A673 (cell line): ENCODE data around the gene ZEB2. TPM values are rescaled to one million over a fixed set of nuclear protein-coding genes. Genes with fewer than 3 reads are reported as not detected.

Experiments used
- BruUV-seq: library from RNA; stranded (reverse); fragments of 400-500 nt; replicated peaks from 2 replicates; lab custom pipeline; 2021; lab: Mats Ljungman, UMichigan
- CTCF ChIA-PET: fragments of 300-600 bp; sonication (Branson Sonifier 250); formaldehyde crosslinking; loops from one replicate; lab custom pipeline; 2022; ENCODE audit warnings: antibody characterized with exemption; lab: Charles Lee
- POLR2A ChIA-PET: fragments of 300-600 bp; sonication (Branson Sonifier 250); formaldehyde crosslinking; loops from one replicate; lab custom pipeline; 2022; ENCODE audit warnings: antibody characterized with exemption; ENCODE audit not compliant: low non-redundant PET; lab: Charles Lee
- DNase-seq: peaks from one replicate; pipeline ENCODE4 v3.0.0-alpha.2; 2015; ENCODE audit warnings: low spot score
- H3K27ac ChIP-seq: fragments of 200-600 bp; sonication (generic); 2 replicates; pipeline ENCODE4 v1.5.1; 2016; ENCODE audit warnings: mixed run types, low read depth, mild to moderate bottlenecking, mixed read lengths, antibody characterized with exemption, low read length; ENCODE audit not compliant: poor library complexity, severe bottlenecking
- H3K27me3 ChIP-seq: fragments of 200-600 bp; sonication (generic); replicated peaks from 2 replicates; pipeline ENCODE4 v1.6.1; 2017; ENCODE audit warnings: mixed run types, low read depth, mild to moderate bottlenecking, mixed read lengths, antibody characterized with exemption, low read length; ENCODE audit not compliant: insufficient read depth, poor library complexity
- H3K36me3 ChIP-seq: fragments of 200-600 bp; sonication (generic); 2 replicates; pipeline ENCODE4 v1.6.1; 2016; ENCODE audit warnings: mixed run types, mild to moderate bottlenecking, mixed read lengths, antibody characterized with exemption, low read length; ENCODE audit not compliant: insufficient read depth, poor library complexity, severe bottlenecking
- H3K4me1 ChIP-seq: fragments of 200-600 bp; sonication (generic); 2 replicates; pipeline ENCODE4 v1.6.1; 2017; ENCODE audit warnings: mixed run types, mild to moderate bottlenecking, mixed read lengths, antibody characterized with exemption, low read length; ENCODE audit not compliant: insufficient read depth, poor library complexity, severe bottlenecking
- H3K4me3 ChIP-seq: fragments of 200-600 bp; sonication (generic); 2 replicates; pipeline ENCODE4 v1.5.1; 2016; ENCODE audit warnings: low read depth, mixed run types, mild to moderate bottlenecking, mixed read lengths, low read length; ENCODE audit not compliant: poor library complexity, severe bottlenecking
- H3K9me3 ChIP-seq: fragments of 200-600 bp; sonication (generic); 2 replicates; pipeline ENCODE4 v1.6.1; 2016; ENCODE audit warnings: mixed run types, low read depth, mild to moderate bottlenecking, mixed read lengths, antibody characterized with exemption, low read length; ENCODE audit not compliant: poor library complexity, severe bottlenecking
- CTCF ChIP-seq: fragments of 300-800, 200-600 bp; sonication (generic); conservative IDR thresholded peaks from 2 replicates; pipeline ENCODE4 v1.5.1; 2017; ENCODE audit warnings: low read depth, mild to moderate bottlenecking, antibody characterized with exemption, low read length, moderate library complexity, mixed read lengths
- EZH2 ChIP-seq: fragments of 200-600 bp; sonication (generic); IDR thresholded peaks from 2 replicates; pipeline ENCODE4 v1.6.1; 2017; ENCODE audit warnings: borderline replicate concordance, low read depth, mild to moderate bottlenecking, mixed read lengths, antibody characterized with exemption, low read length; ENCODE audit not compliant: poor library complexity, severe bottlenecking
- intact Hi-C: fragments of 100-400 bp; cut with micrococcal nuclease; formaldehyde crosslinking; loops from one replicate; pipeline ENCODE4 v1.10.0; 2022; ENCODE audit not compliant: unreplicated experiment
- total RNA-seq: library from RNA; stranded (reverse); gene quantifications from 2 replicates; pipeline ENCODE4 v1.2.3, GENCODE V29; 2021

Gene ZEB2
- total RNA-seq, 1 experiment from 2014 or later = 146 TPM

- Histone ChIP-seq H3K27me3 (no peaks in the 10 kb centered on the region), H3K27ac (peak overlapping the region; percentile 98), H3K36me3 (peaks cover 38% of the 10 kb centered on the region), H3K4me3 (peak overlapping the region; percentile 66), H3K9me3 (no peaks in the 10 kb centered on the region), H3K4me1 (peaks cover 65% of the 10 kb centered on the region)
- BruUV-seq = no TSS peak
- CTCF ChIA-PET = no interaction called here
- no peak for TF ChIP-seq CTCF
- TF ChIP-seq EZH2 = no peak
- peak; percentile 24 for DNase-seq
- intact Hi-C loops = loop anchor here (2.0 to 10.0 kb wide), 3 partner anchors 51 to 1803 kb away; no protein-coding TSS in a partner anchor
- POLR2A ChIA-PET = interaction anchor here (0.7 kb wide), 1 partner anchor 116 kb away, joined by 3 read pairs; no protein-coding TSS in a partner anchor
Observed at GRCh38 chr2:144511937-144512336, 8.0 kb downstream of the ZEB2 start.

DNA sequence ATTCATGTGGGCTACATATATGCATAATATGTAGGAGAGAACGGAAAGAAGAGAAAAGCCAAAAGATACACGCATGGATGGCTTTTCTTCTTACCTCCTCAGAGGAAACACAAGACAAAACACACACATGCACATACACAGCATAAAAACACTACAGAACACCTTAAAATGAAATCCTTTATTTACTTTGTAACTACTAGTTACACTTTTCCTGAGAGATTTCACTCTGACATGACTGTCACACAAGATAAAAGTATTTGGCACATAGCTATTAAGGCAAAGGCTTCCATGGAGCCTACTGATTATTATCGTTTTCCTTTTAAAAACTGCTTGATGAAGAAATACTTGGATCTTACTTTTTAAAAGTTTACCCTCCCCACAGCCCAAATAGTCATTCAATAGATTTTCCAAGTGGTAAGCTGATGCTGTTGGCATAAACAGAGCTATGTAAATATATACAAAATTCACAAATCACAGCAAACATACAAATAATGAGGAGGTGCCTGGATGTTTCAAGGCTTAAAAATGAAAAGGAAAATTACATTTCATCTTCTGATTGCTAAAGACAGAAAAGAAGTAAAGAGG is 8.6 kb downstream of the ZEB2 start:
- Histone ChIP-seq H3K36me3 (peaks cover 38% of the 10 kb centered on the region), H3K27me3 (no peaks in the 10 kb centered on the region), H3K27ac (peak overlapping the region; percentile 98), H3K9me3 (no peaks in the 10 kb centered on the region), H3K4me1 (peaks cover 71% of the 10 kb centered on the region), H3K4me3 (peak overlapping the region; percentile 66)
- POLR2A ChIA-PET = interaction anchor here (0.7 kb wide), 1 partner anchor 115 kb away, joined by 3 read pairs; no protein-coding TSS in a partner anchor
- intact Hi-C loops = loop anchor here (10.0 kb wide), 2 partner anchors 433 to 1803 kb away; no protein-coding TSS in a partner anchor
- BruUV-seq = no TSS peak
- DNase-seq = no peak
- CTCF ChIA-PET = no interaction called here
- TF ChIP-seq EZH2 (no peak), CTCF (no peak)

DNA sequence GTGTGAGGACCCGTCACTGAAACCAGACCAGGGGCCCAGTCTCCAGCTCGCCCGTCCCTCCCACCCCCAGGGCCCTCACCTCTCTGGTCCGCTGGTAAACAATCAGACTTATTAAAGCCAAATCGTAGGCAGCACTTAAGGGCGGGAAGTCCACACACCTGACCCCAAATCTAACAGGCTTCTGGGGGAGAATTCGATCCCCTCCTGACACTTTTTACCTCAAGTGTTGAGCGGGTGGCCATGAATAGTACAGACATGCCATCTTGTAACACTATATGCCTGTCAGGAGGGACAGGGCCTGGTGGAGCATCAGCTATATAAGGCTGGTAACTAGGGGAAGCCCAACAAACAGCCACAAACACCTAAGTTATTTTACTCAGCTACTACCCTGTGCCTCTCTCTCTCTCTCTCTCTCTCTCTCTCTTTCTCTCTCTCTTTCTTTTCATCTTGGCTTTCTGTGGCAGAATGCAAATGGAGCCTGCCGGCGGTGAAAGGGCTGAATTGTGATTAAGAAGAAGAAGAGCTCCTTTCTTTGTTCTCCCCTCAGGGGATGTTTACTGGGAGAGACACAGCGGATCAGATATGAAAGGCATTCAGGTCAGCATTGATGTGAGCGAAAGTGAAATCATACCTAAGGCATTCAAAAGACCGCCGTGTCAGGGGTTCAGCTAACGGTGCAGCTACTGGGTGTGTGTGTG is 9.5 kb downstream of the ZEB2 start:
- ChIA-PET CTCF (no interaction called here), POLR2A (no interaction called here)
- no peaks in the 10 kb centered on the region for H3K27me3 ChIP-seq
- peaks cover 80% of the 10 kb centered on the region for H3K4me1 ChIP-seq
- H3K36me3 ChIP-seq = peaks cover 38% of the 10 kb centered on the region
- BruUV-seq = no TSS peak
- DNase-seq = peak; percentile 40
- H3K4me3 ChIP-seq = peak overlapping the region; percentile 66
- no peaks in the 10 kb centered on the region for H3K9me3 ChIP-seq
- intact Hi-C loops = loop anchor here (10.0 kb wide), 2 partner anchors 434 to 1804 kb away; no protein-coding TSS in a partner anchor
- TF ChIP-seq EZH2 = no peak
- TF ChIP-seq CTCF = no peak
- peak overlapping the region; percentile 98 for H3K27ac ChIP-seq
